Measurements from ENCODE around the gene TSPEAR. TPM values are rescaled to one million over a fixed set of nuclear protein-coding genes. Genes with fewer than 3 reads are reported as not detected.

Gene TSPEAR
- total and polyA plus RNA-seq, 10 donors: 0.02 to 0.22 (median 0.03) TPM; not detected in 7

DNA sequence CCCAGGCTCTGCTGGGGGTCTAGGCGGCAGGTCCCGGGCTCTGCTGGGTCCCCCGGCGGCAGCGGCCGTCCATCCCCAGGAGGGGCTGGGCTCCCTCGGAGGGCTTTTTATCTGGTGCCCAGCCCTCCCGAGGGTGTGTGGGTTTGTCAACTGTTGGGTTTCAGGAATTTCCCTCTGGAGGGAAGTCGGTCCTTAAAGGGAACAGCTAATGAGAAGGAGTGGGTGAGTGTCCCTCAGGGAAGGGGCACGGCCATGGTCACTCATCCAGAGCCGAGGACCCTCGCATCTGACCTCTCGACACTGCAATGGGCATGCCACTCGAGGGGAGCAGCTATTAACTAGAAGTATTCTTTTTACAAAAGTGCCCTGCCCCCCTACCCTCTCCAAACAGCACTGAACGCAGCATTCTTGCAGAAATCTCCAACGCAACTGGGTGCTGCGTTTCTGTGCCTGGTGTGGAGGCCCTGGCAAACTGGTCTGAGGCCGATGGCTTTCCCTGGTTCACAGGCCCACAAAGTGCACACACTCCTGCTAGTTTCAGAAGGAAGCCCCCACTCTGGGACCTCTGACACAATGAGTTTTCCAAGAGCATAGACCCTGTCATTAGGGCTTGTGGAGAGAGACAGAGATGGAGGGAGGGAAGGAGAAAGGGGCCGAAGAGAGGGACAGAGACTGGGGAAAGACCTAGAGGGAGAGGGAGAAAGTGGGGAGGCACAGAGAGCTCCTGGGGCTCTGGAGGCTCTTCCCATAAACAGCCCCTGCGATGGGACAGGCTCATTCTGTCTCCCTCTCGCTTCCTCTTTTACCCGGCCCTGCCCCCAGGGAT lies 1.0 kb upstream of the TSPEAR start:
- no peak for DNase-seq
- H3K27me3 ChIP-seq (replicated peaks in 1 of 7): peaks cover 6 to 75% (median 70%) of the 10 kb centered on the region in 7 donors

DNA sequence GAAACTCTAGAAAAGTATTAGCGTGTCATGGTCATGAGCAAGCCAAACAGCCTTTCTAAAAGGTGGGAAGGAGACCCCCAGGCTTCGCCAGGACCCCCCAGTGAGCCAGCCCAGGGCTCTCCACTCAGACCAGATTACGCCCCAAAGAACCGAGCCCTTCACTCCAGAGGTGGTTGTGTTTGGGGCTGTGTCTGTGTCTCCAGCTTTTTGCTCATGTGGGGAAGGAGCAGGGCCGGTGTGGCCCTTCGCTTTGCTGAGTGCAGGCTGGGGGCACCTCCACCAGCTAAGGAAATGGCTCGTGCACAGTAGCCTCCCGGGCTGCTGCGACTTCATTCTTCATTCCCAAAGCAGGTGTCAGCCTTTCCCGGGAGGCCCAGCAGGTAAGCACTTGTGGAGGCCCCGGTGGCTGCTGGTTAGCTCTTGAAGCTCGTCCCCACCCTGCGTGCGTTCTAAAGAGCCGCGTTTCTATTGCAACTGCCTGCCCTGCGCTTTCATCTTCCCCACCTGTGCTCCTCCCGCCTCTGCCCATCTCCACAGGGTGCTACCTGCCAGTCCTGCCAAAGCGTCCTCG lies 531 bp downstream of the TSPEAR start:
- Histone ChIP-seq H3K4me3 (peak overlapping the region in 1 of 8 donors; percentile 22), H3K36me3 (no peaks in the 10 kb centered on the region), H3K9me3 (peaks cover 0 to 10% (median 0%) of the 10 kb centered on the region in 8 donors), H3K4me1 (peaks cover 0 to 58% (median 24%) of the 10 kb centered on the region in 6 donors), H3K27ac (no peak overlapping the region), H3K27me3 (replicated peaks in 1 of 7) (peaks cover 12 to 91% (median 86%) of the 10 kb centered on the region in 7 donors)
- intact Hi-C loops (cut with DNase I; ENCODE audit: low total_unique reads): no loop called here
- 4 to 12% (median 6%) methylated on average over 16 to 20 of the region's 20 CpGs for WGBS, 5 donors
- TF ChIP-seq, protein P1, sequence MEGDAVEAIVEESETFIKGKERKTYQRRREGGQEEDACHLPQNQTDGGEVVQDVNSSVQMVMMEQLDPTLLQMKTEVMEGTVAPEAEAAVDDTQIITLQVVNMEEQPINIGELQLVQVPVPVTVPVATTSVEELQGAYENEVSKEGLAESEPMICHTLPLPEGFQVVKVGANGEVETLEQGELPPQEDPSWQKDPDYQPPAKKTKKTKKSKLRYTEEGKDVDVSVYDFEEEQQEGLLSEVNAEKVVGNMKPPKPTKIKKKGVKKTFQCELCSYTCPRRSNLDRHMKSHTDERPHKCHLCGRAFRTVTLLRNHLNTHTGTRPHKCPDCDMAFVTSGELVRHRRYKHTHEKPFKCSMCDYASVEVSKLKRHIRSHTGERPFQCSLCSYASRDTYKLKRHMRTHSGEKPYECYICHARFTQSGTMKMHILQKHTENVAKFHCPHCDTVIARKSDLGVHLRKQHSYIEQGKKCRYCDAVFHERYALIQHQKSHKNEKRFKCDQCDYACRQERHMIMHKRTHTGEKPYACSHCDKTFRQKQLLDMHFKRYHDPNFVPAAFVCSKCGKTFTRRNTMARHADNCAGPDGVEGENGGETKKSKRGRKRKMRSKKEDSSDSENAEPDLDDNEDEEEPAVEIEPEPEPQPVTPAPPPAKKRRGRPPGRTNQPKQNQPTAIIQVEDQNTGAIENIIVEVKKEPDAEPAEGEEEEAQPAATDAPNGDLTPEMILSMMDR (IDR thresholded peaks at IDR 0.05 in 8 of 11, conservative IDR thresholded peaks at IDR 0.05 in 3 of 11): no peak
- TF ChIP-seq POLR2A (IDR thresholded peaks at IDR 0.05) (no peak), POLR2AphosphoS5 (IDR thresholded peaks at IDR 0.05) (no peak)
- no peak for DNase-seq

More for the DNA sequence above, 1.0 kb upstream of the TSPEAR start:
- no peak overlapping the region for H3K4me3 ChIP-seq
- H3K4me1 ChIP-seq: peaks cover 0 to 50% (median 24%) of the 10 kb centered on the region in 6 donors
- 12 to 24% (median 17%) methylated on average over 20 to 22 of the region's 22 CpGs for WGBS, 5 donors
- no peaks in the 10 kb centered on the region for H3K36me3 ChIP-seq
- H3K27ac ChIP-seq: no peak overlapping the region
- TF ChIP-seq, protein P1 (IDR thresholded peaks at IDR 0.05 in 8 of 11, conservative IDR thresholded peaks at IDR 0.05 in 3 of 11): no peak
- TF ChIP-seq POLR2AphosphoS5 (IDR thresholded peaks at IDR 0.05) (no peak), POLR2A (IDR thresholded peaks at IDR 0.05) (no peak)
- intact Hi-C loops (cut with DNase I; ENCODE audit: low total_unique reads): no loop called here
- H3K9me3 ChIP-seq: no peaks in the 10 kb centered on the region

DNA sequence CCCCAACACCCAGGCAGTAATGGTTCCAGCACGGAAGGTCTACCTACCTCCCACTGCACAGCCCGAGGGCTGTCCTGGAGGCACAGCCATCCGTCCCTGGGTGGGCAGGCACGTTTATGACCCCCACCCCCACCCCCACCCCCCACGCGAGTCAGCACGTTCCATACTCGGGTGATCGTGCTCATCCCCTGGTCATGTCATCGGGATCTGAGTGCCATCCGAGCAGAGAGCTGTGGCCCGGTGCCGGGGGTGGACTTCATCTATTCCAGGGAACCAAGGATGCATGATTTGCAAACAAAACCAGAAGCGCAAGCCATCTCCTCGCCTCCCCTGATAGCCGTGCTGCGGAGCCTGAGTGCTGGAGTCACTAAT lies 1.1 kb downstream of the TSPEAR start:
- DNase-seq: no peak
- TF ChIP-seq POLR2A (IDR thresholded peaks at IDR 0.05) (no peak), POLR2AphosphoS5 (IDR thresholded peaks at IDR 0.05) (no peak)
- TF ChIP-seq, protein P1 (IDR thresholded peaks at IDR 0.05 in 8 of 11, conservative IDR thresholded peaks at IDR 0.05 in 3 of 11): no peak
- peaks cover 12 to 96% (median 89%) of the 10 kb centered on the region in 7 donors for H3K27me3 ChIP-seq (replicated peaks in 1 of 7)
- peak overlapping the region in 1 of 8 donors; percentile 36 for H3K4me3 ChIP-seq
- intact Hi-C loops (cut with DNase I; ENCODE audit: low total_unique reads): no loop called here
- H3K4me1 ChIP-seq: peaks cover 0 to 58% (median 24%) of the 10 kb centered on the region in 6 donors
- H3K27ac ChIP-seq: no peak overlapping the region
- peaks cover 0 to 14% (median 0%) of the 10 kb centered on the region in 8 donors for H3K9me3 ChIP-seq
- H3K36me3 ChIP-seq: no peaks in the 10 kb centered on the region
- 4 to 10% (median 4%) methylated on average over 9 to 17 of the region's 17 CpGs for WGBS, 5 donors

Measured in spleen (tissue), 11 donors.